Measurements from ENCODE around the gene RAB5A. TPM values are rescaled to one million over a fixed set of nuclear protein-coding genes. Genes with fewer than 3 reads are reported as not detected.
"Not testable (repeated sequence)": the region's sequence is repeated elsewhere in the genome, so short reads cannot be mapped to it uniquely, and the experiment has no call there.

Gene RAB5A
- total and polyA plus RNA-seq, 8 donors, result 16.0 to 30.2 (median 21.0) TPM

- H3K4me3 ChIP-seq, result no peak overlapping the region
- TF ChIP-seq CTCF (IDR thresholded peaks at IDR 0.05), result no peak
- no peak for ATAC-seq
- no peaks in the 10 kb centered on the region for H3K9me3 ChIP-seq
- H3K4me1 ChIP-seq, result peaks cover 0 to 3% (median 0%) of the 10 kb centered on the region in 3 donors
- 92 to 95% methylated on average over 6 of the region's 6 CpGs for WGBS, 2 donors
- H3K27ac ChIP-seq, result no peak overlapping the region
- H3K27me3 ChIP-seq, result no peaks in the 10 kb centered on the region
- DNase-seq, result no peak
- intact Hi-C loops (cut with DNase I), result no loop called here
- no peak for FAIRE-seq
- no peaks in the 10 kb centered on the region for H3K36me3 ChIP-seq
These were observed 20.3 kb downstream of the RAB5A start for GRCh38 chr3:19967208-19967607.

GRCh38 chr3:19967812-19968211 lies 20.9 kb downstream of the RAB5A start:
- no peak for ATAC-seq
- Histone ChIP-seq H3K27ac (no peak overlapping the region), H3K4me1 (peaks cover 0 to 7% (median 0%) of the 10 kb centered on the region in 3 donors), H3K4me3 (no peak overlapping the region), H3K36me3 (no peaks in the 10 kb centered on the region), H3K27me3 (no peaks in the 10 kb centered on the region), H3K9me3 (no peaks in the 10 kb centered on the region)
- intact Hi-C loops (cut with DNase I), result no loop called here
- 78 to 79% methylated on average over 4 of the region's 4 CpGs for WGBS, 2 donors
- DNase-seq, result no peak
- no peak for TF ChIP-seq CTCF (IDR thresholded peaks at IDR 0.05)
- FAIRE-seq, result no peak

GRCh38 chr3:19970327-19970726 lies 23.4 kb downstream of the RAB5A start:
- Histone ChIP-seq H3K9me3 (no peaks in the 10 kb centered on the region), H3K36me3 (peaks cover 0 to 11% (median 0%) of the 10 kb centered on the region in 3 donors), H3K27me3 (no peaks in the 10 kb centered on the region), H3K4me3 (no peak overlapping the region), H3K4me1 (peaks cover 0 to 9% (median 0%) of the 10 kb centered on the region in 3 donors), H3K27ac (no peak overlapping the region)
- FAIRE-seq (no peak), DNase-seq (no peak), ATAC-seq (peak in 1 of 4 donors; percentile 37)
- no peak for TF ChIP-seq CTCF (IDR thresholded peaks at IDR 0.05)
- intact Hi-C loops (cut with DNase I), result no loop called here
- WGBS, 2 donors, result 70 to 77% methylated on average over 8 of the region's 8 CpGs

- H3K36me3 ChIP-seq, result peaks cover 0 to 27% (median 0%) of the 10 kb centered on the region in 3 donors
- no peak for FAIRE-seq
- H3K4me1 ChIP-seq, result peaks cover 0 to 9% (median 0%) of the 10 kb centered on the region in 3 donors
- H3K27me3 ChIP-seq, result no peaks in the 10 kb centered on the region
- intact Hi-C loops (cut with DNase I), result no loop called here
- DNase-seq, result no peak
- no peak overlapping the region for H3K27ac ChIP-seq
- WGBS, 2 donors, result 27 to 32% methylated on average over 3 of the region's 3 CpGs
- ATAC-seq, result peak in 2 of 4 donors; percentile 21 to 51
- no peak for TF ChIP-seq CTCF (IDR thresholded peaks at IDR 0.05)
- H3K9me3 ChIP-seq, result no peaks in the 10 kb centered on the region
- no peak overlapping the region for H3K4me3 ChIP-seq
These were observed 25.2 kb downstream of the RAB5A start for GRCh38 chr3:19972054-19972453.

- H3K36me3 ChIP-seq; intact Hi-C loops (cut with DNase I); ATAC-seq; H3K27ac ChIP-seq; H3K4me1 ChIP-seq; H3K4me3 ChIP-seq; H3K27me3 ChIP-seq; H3K9me3 ChIP-seq; DNase-seq; FAIRE-seq: not testable (repeated sequence)
- 97 to 99% methylated on average over 8 of the region's 8 CpGs for WGBS, 2 donors
These were observed 42.0 kb downstream of the RAB5A start for GRCh38 chr3:19988904-19989303.
